GM12874 (cell line): Measurements from ENCODE around the gene ZFHX3.

Experiments used
- TF ChIP-seq, protein P1 (sequence below): IDR thresholded peaks from 2 replicates; pipeline ENCODE4 v1.5.1; 2011; ENCODE audit warnings: low read depth, mild to moderate bottlenecking, control low read depth, low read length, moderate library complexity; ENCODE audit not compliant: insufficient read depth

The ZFHX3 gene

DNA sequence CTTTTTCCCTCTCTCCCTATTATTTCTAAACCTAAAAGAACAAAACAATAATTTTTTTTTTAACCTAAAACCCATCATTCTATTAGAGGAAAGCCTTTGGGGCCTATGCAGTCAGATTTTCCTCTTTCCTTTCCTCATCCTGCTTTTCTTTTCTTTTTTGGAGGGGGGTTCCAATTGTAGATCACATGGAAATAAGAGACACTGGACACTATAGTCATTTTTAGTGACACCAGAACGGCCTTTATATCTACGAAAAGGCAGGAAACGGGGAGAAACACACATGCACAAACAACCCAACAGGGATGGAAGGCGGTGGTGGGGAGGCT is 5.1 kb upstream of the ZFHX3 start:
- TF ChIP-seq, protein P1, sequence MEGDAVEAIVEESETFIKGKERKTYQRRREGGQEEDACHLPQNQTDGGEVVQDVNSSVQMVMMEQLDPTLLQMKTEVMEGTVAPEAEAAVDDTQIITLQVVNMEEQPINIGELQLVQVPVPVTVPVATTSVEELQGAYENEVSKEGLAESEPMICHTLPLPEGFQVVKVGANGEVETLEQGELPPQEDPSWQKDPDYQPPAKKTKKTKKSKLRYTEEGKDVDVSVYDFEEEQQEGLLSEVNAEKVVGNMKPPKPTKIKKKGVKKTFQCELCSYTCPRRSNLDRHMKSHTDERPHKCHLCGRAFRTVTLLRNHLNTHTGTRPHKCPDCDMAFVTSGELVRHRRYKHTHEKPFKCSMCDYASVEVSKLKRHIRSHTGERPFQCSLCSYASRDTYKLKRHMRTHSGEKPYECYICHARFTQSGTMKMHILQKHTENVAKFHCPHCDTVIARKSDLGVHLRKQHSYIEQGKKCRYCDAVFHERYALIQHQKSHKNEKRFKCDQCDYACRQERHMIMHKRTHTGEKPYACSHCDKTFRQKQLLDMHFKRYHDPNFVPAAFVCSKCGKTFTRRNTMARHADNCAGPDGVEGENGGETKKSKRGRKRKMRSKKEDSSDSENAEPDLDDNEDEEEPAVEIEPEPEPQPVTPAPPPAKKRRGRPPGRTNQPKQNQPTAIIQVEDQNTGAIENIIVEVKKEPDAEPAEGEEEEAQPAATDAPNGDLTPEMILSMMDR = no peak

DNA sequence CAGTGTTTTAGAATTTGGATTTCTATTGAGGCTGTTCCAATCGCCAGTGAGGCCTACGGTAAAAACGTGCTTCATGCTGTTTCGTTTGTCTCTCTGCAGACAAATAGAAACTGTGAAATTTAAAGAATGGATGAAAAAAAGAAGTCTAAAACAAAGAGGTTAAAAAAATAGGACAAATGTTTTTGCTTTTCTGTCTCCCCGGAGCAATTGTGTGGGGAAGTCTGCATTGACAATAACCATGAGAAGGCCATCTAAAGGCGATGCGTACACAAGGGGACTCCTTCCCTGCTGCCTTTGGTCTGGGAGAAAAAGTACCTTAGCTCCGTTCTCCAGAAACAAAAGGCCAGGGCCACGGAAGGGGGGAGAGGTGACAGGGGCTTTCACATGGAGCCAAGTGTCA is 4.6 kb upstream of the ZFHX3 start:
- TF ChIP-seq, protein P1 = no peak

DNA sequence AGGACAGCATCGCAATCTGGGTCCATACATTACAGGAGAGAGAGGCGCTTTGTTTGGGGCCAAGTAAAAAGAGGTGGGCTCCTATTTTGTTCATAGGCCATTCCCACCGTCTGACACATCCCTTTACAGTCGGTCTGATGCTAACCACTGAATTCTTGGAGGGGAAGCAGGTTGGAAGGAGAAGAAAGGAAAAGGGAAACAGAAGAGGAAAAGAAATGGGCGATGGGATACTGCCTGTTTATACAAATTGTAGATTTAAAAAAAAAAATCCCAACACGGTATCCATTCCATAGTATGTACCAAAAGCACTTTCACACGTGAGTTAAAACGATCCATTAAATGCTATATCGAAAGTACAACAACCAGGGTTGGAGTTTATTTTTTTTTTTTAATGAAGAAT is 4.0 kb upstream of the ZFHX3 start:
- TF ChIP-seq, protein P1 = no peak

DNA sequence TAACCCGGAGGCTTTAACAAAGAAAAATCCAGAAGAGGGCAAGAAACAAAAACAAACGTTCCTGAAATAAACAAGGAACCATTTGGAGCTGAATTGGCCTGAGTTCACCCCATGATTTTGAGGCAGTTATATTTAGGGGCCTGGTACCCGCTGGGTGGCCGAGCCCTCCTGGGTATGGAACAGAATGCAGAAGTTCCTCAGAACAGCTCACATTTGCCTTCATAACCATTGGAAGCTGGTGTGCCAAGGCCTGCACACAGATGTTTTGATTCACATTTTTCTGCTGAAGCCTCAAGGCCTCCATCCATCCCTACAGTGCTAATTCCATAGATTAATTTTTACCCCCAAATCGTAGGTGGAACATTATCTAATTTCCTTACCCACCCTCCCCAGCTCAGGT is 3.3 kb upstream of the ZFHX3 start:
- TF ChIP-seq, protein P1 = no peak

DNA sequence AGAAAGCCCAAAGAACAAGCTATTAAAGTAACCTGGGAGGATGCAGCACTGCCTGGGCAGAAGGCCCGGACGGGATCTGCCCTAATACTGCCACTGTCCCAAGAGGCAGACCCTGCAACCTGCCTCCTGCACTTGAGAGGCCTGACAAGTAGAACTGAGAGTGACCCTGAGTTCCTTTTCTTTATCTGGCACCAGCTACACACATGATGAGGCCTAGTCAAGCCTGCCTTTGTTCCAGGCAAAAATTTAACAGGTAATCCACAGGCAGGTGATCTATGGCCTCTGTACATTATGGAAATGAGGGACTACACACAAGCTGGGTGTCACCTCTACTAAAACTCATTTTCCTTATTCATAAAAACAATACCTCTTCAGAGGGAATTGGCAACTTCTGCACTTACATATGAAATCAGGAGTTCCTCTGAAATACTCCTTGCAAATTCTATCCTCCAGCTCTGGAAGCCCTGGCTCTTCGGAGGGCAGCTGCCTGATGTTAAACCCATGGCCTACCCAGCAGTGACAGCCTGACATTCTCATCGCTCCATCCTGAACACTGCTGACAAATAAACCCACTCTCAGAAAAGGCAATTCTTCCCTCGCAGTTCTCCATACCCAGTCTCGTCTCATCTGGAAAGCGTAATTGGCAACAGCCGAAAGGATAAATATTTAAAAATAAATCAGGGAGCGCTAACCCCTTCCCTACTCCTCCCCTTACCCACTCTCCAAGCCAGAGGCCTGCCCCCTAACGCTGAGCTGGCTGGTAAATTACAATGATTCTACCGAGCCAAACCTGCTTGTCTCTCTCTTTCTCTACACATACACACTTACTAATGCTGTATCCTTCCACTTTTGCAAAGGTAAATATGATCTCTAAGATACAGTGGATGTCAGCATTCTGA is 2.5 kb upstream of the ZFHX3 start:
- TF ChIP-seq, protein P1 = no peak

DNA sequence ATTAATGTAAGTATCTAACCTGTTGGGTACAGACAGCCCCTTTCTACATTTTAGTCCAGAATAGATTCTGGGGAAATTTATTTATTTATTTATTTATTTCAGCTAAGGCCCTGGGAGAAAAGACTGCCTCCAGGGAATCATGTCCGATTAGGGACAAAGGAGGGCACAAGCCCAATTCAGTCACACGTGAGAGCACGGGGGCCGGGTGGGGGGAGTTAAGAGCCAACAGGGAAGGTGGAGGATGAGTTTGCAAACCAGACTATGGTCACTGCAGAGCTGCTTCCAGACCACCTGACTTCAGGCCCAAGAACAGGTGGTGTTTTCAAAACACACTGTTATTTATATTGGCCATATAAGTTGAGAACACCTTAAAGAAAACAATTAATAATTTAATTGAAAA is 1.6 kb upstream of the ZFHX3 start:
- TF ChIP-seq, protein P1 = no peak

DNA sequence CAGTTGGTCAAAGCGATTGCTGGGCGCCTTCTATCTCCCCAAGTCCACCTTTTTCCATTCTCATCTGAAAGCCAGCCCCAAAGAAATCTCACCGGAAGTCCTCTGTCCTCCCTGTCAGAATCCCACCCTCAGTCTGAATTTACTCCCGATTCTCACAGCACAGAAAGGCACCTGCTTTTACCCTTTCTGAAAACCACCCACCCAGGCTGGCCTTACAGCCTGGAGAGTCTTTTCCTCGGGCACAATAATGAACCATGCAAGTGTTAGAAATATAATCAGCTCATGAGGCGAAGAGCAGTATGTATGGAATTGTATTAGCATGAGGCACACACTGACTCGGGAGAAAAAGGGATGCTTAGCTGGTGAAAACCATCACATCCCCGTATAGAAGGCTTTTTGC is 1.2 kb upstream of the ZFHX3 start:
- TF ChIP-seq, protein P1 = no peak
